ENCODE measurements around the gene ZDHHC23.

Gene ZDHHC23

GRCh38 chr3:113985541-113985940, 37.7 kb downstream of the ZDHHC23 start:
- H3K4me3 ChIP-seq (ENCODE audit: low read depth, low read length) = no peak overlapping the region
- TF ChIP-seq, protein P1, sequence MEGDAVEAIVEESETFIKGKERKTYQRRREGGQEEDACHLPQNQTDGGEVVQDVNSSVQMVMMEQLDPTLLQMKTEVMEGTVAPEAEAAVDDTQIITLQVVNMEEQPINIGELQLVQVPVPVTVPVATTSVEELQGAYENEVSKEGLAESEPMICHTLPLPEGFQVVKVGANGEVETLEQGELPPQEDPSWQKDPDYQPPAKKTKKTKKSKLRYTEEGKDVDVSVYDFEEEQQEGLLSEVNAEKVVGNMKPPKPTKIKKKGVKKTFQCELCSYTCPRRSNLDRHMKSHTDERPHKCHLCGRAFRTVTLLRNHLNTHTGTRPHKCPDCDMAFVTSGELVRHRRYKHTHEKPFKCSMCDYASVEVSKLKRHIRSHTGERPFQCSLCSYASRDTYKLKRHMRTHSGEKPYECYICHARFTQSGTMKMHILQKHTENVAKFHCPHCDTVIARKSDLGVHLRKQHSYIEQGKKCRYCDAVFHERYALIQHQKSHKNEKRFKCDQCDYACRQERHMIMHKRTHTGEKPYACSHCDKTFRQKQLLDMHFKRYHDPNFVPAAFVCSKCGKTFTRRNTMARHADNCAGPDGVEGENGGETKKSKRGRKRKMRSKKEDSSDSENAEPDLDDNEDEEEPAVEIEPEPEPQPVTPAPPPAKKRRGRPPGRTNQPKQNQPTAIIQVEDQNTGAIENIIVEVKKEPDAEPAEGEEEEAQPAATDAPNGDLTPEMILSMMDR (IDR thresholded peaks at IDR 0.05; ENCODE audit: borderline replicate concordance, insufficient read depth, low read depth, low read length) = no peak

DNA sequence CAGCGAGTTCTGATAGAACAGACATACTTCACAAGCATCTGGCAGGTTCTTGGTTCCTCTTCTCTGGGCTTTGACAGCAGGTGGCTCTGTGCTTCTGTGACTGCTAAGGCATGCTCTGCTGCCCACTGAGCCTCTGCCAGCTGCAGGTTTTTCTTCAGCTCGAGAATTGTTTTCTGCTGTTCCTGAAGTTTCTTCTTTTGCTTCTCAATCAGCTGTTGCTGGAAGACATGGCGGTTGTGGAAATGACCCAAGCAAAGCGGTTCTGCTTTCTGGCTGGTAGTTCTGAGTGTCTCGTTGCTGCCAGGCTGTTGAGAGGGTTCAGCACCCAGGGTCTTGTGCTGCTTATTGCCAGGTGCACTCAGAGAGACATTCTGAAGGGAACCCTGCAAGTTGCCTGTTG, 57.7 kb downstream of the ZDHHC23 start:
- TF ChIP-seq, protein P1 (IDR thresholded peaks at IDR 0.05; ENCODE audit: borderline replicate concordance, insufficient read depth, low read depth, low read length) = no peak
- H3K4me3 ChIP-seq (ENCODE audit: low read depth, low read length) = no peak overlapping the region

DNA sequence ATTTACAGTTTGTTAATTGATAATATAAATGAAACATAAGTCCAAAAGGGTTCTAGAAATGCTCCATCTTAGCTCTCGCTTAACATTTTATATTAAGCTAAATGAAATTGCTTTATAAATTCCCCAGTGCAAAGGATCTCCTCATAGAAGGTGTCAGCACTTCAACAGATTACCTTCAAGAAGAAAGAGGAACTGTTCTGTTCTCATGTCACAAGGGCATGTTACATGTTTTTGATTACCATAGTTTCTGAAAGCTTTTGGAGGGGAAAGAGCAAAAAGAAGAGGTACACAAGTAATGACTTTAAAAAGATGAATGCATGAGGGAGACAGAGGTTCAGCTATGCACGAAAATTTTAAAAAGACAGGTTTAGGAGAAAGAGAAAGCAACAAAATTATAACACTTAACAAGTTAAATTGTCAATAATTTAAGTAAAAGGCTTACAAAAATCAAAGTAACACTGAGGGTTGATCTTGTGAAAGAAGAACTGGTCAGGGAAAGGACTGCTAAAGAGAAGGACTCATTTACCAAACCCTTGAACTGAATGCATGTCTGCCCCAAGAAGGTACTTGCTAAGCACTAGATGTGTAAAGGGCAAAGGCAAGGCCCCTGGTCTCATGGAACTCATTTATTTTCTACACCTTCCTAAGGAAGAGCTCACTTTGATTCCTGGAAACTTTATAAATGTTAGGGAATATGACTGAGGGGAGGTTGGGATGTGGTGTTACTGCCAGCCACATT, 63.4 kb downstream of the ZDHHC23 start:
- TF ChIP-seq, protein P1 (IDR thresholded peaks at IDR 0.05; ENCODE audit: borderline replicate concordance, insufficient read depth, low read depth, low read length) = no peak
- no peak overlapping the region for H3K4me3 ChIP-seq (ENCODE audit: low read depth, low read length)

Data from GM12875 (cell line).